HG03378 (cell line): Measurements from ENCODE around the gene GYS2.
"Not testable (repeated sequence)": the region's sequence is repeated elsewhere in the genome, so short reads cannot be mapped to it uniquely, and the experiment has no call there.

Source experiments
- ATAC-seq: cut with Tn5 transposase; IDR thresholded peaks from one replicate; pipeline ENCODE4 v1.9.1; 2021; ENCODE audit warnings: mild to moderate bottlenecking, moderate library complexity; ENCODE audit not compliant: unreplicated experiment

The GYS2 gene

GRCh38 chr12:21606175-21606574, 1.5 kb upstream of the GYS2 start:
- no peak for ATAC-seq

DNA sequence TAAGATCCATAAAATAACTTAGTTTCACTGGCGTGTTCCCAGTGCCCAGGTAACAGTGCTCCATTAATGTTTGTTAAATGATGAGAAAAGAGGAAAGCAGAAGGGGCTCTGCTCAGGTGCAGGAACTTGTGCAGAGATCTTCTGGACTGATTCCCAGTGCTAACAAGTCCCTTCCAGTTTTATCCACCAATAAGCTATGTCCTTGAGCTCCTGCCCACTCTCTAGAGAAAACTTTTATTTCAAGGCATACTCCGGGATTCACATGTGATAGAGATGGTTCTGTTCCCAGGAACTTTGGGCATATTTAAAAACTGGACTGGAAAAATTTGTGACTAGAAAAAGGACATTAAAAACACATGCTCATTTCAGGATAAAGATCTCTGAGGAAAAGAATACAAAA, 1.9 kb downstream of the GYS2 start:
- ATAC-seq, result no peak

DNA sequence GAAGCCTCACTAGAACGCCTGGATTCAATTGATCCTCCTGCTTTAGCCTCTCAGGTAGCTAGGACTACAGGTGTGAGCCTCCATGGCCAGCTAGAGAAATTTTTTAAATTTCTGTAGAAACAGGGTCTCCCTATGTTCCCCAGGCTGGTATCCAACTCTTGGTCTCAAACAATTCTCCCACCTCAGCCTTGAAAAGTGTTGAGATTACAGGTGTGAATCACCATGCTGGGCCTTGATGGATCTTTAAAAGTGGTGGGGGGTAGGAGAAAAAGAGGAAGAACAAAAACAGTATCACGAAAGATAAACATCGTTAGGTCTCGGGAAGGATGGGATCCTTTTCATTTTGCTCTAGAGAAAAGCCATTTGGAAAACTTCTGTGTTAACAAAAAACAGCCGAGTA, 4.5 kb downstream of the GYS2 start:
- ATAC-seq, result no peak

DNA sequence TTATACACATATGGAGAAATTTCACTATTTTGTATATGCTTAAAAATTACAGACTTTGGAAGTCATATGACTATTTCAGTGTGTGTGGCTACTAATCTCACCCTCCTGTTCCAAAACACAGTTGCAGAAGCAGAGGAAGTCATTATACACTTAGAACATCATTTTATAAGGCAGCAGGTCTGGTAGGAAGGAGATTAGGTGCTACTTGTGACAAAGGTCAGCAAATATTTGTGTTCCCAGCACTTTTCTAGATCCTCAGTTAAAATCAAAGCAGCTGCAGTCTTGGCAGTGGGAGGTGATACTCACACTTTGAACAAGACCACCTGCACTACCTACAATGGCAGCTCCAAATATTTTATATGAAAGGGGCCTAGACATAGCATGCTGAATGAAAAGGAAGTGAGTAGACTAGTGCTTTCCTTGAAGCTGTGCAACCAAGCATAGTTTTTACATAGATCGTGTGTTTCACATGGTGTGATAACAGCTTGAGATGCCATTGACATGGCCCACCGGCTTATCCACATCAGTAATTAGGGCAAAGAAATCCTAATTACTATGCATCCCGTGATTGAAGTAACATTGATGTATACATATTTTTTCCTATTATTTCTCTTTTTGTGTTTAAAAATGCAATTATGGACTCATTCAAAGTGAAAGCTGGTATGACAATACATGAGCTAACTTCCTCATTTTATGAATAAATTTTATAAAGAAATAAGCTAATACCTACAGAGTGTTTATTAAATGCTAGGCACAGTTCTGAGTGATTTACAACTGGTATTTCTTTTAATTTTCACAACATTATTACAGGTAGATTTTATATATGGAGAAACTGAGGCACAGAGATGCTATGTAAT, 5.3 kb downstream of the GYS2 start:
- peak; percentile 66 for ATAC-seq

DNA sequence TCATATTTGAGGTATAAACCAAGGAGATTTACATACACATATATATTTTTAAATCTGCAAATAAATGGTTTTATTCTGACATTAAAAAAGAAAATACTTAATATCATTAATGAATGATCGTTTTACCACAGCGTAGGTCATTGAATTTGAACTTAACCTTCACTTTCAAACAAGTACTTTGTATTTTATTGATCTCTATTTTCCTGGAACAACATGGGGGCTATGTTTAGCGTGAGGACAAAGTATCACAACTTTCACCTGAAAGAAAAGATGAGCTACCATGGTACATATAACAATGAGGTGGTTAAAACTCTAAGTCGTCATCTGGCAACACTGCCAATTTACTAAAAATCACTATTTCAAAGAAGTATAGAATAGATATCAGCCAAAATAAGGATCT, 6.0 kb downstream of the GYS2 start:
- ATAC-seq, result no peak

GRCh38 chr12:21595356-21595755, 9.3 kb downstream of the GYS2 start:
- not testable (repeated sequence) for ATAC-seq

DNA sequence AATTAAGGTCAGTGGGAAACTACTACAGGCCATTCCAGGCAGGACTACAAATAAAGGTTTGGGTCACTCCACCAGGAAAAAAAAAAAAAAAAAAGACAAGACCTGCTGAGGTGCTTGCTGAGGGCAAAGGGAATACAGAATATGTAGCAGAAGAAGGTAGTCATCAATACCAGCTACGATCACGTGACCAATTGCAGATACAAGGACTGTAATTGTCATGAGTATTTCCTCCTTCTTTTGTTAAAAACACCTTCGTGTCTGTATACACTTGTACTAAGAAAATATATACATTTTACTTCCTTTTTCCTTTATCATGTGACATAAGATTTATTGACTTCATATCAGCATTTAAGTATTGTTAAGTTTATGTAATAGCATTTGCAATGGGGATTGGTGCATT, 19.2 kb downstream of the GYS2 start:
- ATAC-seq, result no peak

GRCh38 chr12:21584403-21585182, 20.1 kb downstream of the GYS2 start:
- ATAC-seq, result not testable (repeated sequence)

DNA sequence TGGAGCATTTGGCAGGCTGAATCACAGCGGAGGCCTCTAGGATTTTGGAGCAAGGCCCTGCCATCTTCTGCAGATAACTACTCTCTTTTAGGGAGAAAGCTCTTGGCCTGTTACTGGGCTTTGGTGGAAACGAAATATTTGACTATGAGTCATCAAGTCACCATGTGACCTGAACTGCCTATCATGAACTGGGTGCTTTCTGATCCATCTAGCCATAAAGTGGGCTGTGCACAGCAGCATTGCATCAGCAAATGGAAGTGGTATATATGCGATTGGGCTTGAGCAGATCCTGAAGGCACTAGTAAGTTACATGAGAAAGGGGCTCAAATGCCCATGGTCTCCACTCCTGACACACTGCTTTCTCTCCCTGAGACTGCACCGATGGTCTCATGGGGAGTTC, 21.1 kb downstream of the GYS2 start:
- ATAC-seq, result no peak

GRCh38 chr12:21580748-21581516, 23.7 kb downstream of the GYS2 start:
- no peak for ATAC-seq

DNA sequence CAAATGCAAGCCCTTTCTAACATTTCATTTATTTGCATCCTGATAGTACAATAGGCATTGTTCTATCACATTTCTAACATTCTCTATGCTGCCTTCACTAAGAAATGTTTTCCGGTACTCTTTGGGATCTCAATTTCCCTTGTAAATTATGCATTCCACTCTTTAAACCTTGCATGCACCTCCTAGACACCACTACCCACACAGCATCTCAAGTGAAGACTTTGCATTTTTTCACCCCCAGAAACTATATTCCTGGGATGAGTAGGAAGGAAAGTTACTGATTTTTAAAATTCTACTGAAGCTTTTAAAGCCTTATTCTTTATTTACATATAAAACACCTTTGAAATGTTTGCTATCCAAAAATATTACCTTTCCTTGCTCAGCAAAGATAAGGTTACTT, 27.1 kb downstream of the GYS2 start:
- ATAC-seq, result no peak

- ATAC-seq, result no peak
These were observed 28.2 kb downstream of the GYS2 start for GRCh38 chr12:21576431-21576830.

GRCh38 chr12:21573733-21574358, 30.8 kb downstream of the GYS2 start:
- ATAC-seq, result no peak

- no peak for ATAC-seq
These were observed 33.6 kb downstream of the GYS2 start for GRCh38 chr12:21571046-21571445.

DNA sequence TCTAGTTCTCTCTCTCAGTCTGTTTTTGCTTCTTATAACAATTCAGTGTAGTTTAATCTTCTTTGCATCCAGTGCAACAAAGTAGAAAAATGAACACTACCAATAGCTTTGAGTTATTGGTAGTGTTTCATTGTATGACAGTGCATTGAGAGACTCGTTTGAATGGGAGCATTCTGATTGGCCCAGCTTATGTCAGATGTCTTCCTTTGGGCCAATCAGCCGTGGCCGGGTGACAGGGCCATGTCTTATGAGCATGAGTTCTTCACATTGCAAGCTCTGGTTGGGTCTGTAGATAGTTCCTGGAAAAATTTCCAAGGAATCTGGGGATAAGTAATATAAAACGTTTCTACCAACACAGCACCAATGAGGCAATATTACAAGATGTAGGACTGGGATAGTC, 36.5 kb downstream of the GYS2 start:
- no peak for ATAC-seq

DNA sequence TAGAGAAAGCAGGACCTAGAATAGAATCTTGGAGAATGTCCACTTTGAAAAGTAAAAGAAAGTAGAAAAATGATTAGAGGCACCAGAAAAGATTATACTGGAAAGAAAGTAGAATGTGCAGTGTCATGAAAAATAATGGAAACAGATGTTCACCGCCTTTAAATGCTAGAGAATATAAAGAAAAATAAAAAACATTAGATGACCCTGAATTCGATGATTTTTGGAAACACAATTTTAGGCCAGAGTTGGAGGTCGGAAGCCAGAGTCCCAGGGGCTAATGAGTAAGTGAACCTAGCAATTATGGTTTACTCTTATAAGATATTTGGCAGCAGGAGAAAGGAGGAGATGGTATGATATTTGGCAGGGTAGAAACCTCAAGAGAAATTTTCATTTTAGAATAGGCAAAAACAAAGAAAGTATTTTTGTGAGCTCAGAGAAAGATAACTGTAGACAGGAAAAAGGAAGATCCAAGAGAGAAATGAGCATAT, 37.7 kb downstream of the GYS2 start:
- ATAC-seq, result no peak

GRCh38 chr12:21566223-21566906, 38.3 kb downstream of the GYS2 start:
- no peak for ATAC-seq

DNA sequence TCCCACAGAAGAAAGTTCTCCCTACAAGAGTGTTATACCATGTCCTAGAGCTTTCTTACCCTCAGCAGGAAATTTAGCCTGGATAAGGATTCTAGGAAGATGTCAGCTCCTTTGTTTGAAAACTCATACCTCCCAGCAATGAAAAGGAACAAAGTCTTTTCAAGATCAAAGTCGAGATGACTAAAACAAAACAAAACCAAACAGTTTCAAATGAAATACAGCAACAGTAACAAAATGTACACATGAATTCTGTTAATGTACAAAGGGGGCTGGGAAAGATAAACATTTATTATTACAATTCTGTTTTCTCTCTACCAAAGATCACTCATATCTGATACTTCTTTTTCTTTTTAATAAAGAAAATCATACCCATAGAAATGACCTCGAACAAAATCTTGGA, 41.8 kb downstream of the GYS2 start:
- ATAC-seq, result no peak

DNA sequence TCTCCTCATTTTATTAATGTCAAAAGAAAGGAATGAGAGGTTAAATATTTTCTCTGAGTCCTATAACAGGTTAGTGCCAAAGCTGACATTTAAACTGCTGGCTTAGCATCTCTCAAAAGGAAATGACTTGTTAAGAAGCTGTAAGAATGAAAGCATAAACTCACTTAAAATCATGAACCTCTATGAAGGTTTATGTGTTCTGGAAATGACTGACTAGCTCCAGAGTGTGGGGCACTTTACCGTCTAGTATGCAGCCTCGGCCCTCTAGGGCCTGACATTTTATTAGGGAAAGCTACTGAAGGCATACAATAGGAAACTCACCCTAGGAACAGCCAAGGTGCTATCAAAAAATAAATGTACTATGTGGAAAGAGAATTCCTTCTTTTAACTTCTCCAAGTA, 43.5 kb downstream of the GYS2 start:
- no peak for ATAC-seq

GRCh38 chr12:21559855-21560569, 44.6 kb downstream of the GYS2 start:
- no peak for ATAC-seq
